GM12874 (cell line): Measurements from ENCODE around the gene LOXL4.

ENCODE experiments used
- CTCF ChIP-seq: IDR thresholded peaks from 2 replicates; pipeline ENCODE4 v1.5.1; 2011; ENCODE audit warnings: low read depth, mild to moderate bottlenecking, control low read depth, low read length, moderate library complexity; ENCODE audit not compliant: insufficient read depth

LOXL4 gene

GRCh38 chr10:98276311-98276710 lies 8.3 kb upstream of the LOXL4 start:
- no peak for TF ChIP-seq CTCF

DNA sequence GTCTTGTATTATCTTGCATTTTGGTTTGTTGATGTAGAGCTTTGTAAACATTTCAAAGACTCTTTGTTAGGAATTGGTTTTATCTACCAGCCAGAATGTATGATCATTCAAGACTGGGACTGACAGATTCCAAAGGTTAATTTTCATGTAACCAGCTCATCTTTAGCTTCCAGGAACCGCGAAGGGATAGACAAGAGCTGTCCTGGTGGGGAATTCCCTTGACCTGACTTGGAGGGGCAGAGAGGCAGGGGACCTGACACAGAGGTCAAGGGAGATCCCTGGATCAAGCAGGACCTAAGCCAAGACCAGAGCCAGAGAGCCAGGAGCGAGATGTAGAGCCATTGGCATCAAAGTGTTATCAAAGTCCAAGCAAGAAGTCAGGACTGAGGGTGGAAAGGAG lies 6.6 kb upstream of the LOXL4 start:
- TF ChIP-seq CTCF: no peak

DNA sequence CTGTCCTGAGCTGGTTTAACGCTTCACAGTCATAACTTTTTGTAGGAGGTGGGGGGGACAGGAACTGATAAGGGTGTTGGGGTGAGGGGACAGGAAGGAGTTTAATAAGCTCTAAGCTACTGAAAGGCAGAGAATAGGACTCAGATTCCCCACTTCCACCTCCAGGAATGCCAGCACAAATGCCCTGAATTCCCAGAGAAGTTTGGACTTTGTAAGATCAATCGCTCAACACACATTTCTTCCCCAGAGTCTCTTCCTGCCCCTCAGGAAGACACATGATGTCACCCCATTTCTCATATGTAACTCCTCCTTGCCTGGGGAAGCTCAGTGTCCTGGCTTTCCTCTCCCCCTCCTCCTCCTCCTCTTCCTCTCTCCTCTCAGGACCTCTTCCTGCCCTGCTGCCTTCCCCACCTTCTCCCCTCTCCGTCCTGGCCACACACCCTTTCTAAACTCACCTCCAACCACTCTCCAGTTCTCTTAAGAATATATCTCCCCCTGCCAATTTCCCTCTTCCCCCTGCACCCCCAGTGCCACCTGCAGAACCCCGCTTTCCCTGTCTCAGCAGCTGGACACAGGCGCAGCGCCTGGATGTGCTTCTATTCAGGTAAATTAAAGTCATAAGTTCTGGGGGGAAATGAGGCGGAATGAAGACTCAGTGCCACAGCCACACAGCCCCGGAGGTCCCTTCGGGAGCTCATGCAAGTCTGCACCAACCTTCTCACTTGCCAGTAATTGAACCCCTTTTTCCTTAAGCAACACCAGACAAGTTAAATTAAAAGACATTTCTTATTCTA lies 5.3 kb upstream of the LOXL4 start:
- no peak for TF ChIP-seq CTCF

- no peak for TF ChIP-seq CTCF
Measured at GRCh38 chr10:98272656-98273055, 4.7 kb upstream of the LOXL4 start.

DNA sequence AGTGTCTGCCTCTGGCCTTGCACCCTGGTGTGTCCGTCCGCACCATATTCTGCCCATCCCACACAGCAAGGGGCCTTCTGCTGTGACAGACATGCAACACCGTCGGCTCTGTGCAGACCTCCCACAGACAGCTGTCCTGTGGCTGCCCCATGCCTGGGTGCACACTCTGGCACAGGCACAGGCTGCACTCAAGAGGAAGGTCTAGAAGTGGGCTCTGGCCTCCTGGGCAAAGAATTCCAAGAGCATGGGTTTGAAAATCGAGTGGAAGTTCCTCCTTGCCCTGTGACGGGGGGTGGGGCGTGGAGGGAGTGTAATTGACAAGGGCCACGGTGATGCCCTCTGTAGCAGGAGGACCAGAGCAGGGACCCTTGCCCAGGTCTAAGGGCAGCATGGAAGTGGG lies 4.3 kb upstream of the LOXL4 start:
- no peak for TF ChIP-seq CTCF

GRCh38 chr10:98270786-98271185 lies 2.8 kb upstream of the LOXL4 start:
- TF ChIP-seq CTCF: no peak

DNA sequence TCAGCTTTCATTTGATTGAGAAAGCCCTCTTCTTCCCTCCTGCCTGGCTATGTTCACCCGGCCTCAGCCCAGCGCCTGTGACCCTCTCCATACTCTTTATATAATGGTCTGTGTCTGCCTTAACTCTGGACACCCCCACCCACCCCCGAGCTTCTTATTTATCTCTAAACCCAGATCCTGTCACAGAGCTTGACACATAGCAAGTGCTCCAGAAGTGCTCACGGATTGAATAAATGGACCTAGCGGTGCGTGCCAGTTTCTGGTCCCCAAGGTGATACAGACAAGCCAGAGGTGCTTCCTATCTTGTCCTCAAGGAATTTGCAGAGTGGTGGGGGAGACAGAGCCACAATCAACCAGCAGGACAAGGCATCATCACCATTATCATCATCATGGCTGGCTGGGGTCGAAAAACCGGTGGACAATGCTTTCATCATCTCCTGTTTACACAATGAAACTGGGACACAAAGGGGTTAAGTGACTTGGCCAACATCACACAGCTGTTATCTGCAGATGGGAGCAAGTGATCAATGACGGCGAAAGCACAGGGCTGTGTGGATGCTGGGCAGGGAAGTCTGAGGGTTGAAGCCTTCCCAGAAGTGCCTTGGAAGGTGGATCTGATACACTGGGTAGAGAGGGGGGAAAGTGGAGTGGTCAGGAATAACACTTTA lies 2.2 kb upstream of the LOXL4 start:
- no peak for TF ChIP-seq CTCF
